ENCODE data around the gene TRIM44.

- TF ChIP-seq, protein P1, sequence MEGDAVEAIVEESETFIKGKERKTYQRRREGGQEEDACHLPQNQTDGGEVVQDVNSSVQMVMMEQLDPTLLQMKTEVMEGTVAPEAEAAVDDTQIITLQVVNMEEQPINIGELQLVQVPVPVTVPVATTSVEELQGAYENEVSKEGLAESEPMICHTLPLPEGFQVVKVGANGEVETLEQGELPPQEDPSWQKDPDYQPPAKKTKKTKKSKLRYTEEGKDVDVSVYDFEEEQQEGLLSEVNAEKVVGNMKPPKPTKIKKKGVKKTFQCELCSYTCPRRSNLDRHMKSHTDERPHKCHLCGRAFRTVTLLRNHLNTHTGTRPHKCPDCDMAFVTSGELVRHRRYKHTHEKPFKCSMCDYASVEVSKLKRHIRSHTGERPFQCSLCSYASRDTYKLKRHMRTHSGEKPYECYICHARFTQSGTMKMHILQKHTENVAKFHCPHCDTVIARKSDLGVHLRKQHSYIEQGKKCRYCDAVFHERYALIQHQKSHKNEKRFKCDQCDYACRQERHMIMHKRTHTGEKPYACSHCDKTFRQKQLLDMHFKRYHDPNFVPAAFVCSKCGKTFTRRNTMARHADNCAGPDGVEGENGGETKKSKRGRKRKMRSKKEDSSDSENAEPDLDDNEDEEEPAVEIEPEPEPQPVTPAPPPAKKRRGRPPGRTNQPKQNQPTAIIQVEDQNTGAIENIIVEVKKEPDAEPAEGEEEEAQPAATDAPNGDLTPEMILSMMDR (IDR thresholded peaks at IDR 0.05) = no peak
- TF ChIP-seq POLR2AphosphoS5 (IDR thresholded peaks at IDR 0.05) (no peak), POLR2A (IDR thresholded peaks at IDR 0.05) (no peak)
These were observed 128.7 kb downstream of the TRIM44 start for GRCh38 chr11:35791088-35791958.
